ENCODE measurements around the gene ATP5F1A. TPM values are rescaled to one million over a fixed set of nuclear protein-coding genes. Genes with fewer than 3 reads are reported as not detected.

ATP5F1A gene
- total RNA-seq, 1 experiment from 2014 or later, result 625 TPM

GRCh38 chr18:46110406-46110805 is 12.3 kb upstream of the ATP5F1A start:
- Histone ChIP-seq H2BK12ac (ENCODE audit: insufficient read length, low read depth, low read length) (no peak overlapping the region), H3K27ac (ENCODE audit: insufficient read length, low read depth, low read length) (no peak overlapping the region), H2AFZ (ENCODE audit: low read length) (no peak overlapping the region), H3K9me3 (ENCODE audit: control insufficient read depth, low read depth, low read length) (no peaks in the 10 kb centered on the region), H2AK5ac (ENCODE audit: insufficient read length, low read length) (no peak overlapping the region), H3K14ac (ENCODE audit: insufficient read depth, low read length) (no peak overlapping the region), H4K20me1 (ENCODE audit: control insufficient read depth, insufficient read depth, insufficient read length) (no peaks in the 10 kb centered on the region), H4K5ac (ENCODE audit: insufficient read length, low read depth, low read length) (no peak overlapping the region), H3K79me2 (ENCODE audit: insufficient read depth, low read length) (no peaks in the 10 kb centered on the region), H3K9ac (ENCODE audit: extremely low read depth, insufficient read length, low read length) (no peak overlapping the region), H3K18ac (ENCODE audit: insufficient read length, low read depth, low read length) (no peak overlapping the region), H3K4me1 (ENCODE audit: insufficient read depth, low read length) (no peaks in the 10 kb centered on the region), H3K27me3 (ENCODE audit: insufficient read depth, low read length) (no peaks in the 10 kb centered on the region), H3K23ac (ENCODE audit: insufficient read length, low read depth, low read length) (no peak overlapping the region), H3K4ac (ENCODE audit: low read depth, low read length) (no peak overlapping the region), H3T11ph (ENCODE audit: low read length) (no peak overlapping the region), H2BK15ac (ENCODE audit: low read depth, low read length) (no peak overlapping the region), H4K91ac (ENCODE audit: insufficient read length, low read depth, low read length) (no peak overlapping the region), H2BK5ac (ENCODE audit: insufficient read length, low read length) (no peak overlapping the region), H3K56ac (ENCODE audit: insufficient read length, low read depth, low read length) (no peak overlapping the region), H2BK20ac (ENCODE audit: low read depth, low read length, poor library complexity, severe bottlenecking) (no peak overlapping the region), H2BK120ac (ENCODE audit: low read depth, low read length, poor library complexity, severe bottlenecking) (no peak overlapping the region), H4K8ac (replicated peaks; ENCODE audit: insufficient read length, low read depth, low read length) (no peak overlapping the region), H3K79me1 (ENCODE audit: insufficient read depth, low read depth, low read length, poor library complexity, severe bottlenecking) (no peaks in the 10 kb centered on the region), H3K23me2 (ENCODE audit: insufficient read length, low read depth, low read length, poor library complexity, severe bottlenecking) (peaks cover 2% of the 10 kb centered on the region), H3K4me2 (ENCODE audit: insufficient read depth, insufficient read length, low read length) (no peak overlapping the region)
- no peak overlapping the region for H3K4me3 Mint-ChIP-seq
- no peak for DNase-seq
- H3K27ac Mint-ChIP-seq, result peak overlapping the region in 1 of 3 experiments; percentile 34; a peak in 1 of 7 replicates
- no CpG with 5 or more reads among the region's 3 CpGs for WGBS (ENCODE audit: extremely low coverage, insufficient read length, low lambda C conversion rate)
- peaks cover 39 to 75% (median 74%) of the 10 kb centered on the region in 3 experiments for H3K36me3 Mint-ChIP-seq (ENCODE audit: insufficient read depth in 1 of 3, low read depth in 3 of 3)
- TF ChIP-seq CTCF (conservative IDR thresholded peaks at IDR 0.05), result no peak
- peaks cover 0 to 3% of the 10 kb centered on the region in 2 experiments; a peak in 1 of 5 replicates for H3K9me3 Mint-ChIP-seq
- no peaks in the 10 kb centered on the region for H3K4me1 Mint-ChIP-seq
- H3K27me3 Mint-ChIP-seq (ENCODE audit: low read depth), result no peaks in the 10 kb centered on the region
